ENCODE data around the gene SIM2.

SIM2 gene

GRCh38 chr21:36750576-36750959 lies 51.7 kb downstream of the SIM2 start:
- Histone ChIP-seq H3K4me3 (no peak overlapping the region), H3K27ac (no peak overlapping the region), H3K36me3 (ENCODE audit: insufficient read depth, low read length) (no peaks in the 10 kb centered on the region), H3K9me3 (ENCODE audit: low read depth, low read length) (no peaks in the 10 kb centered on the region), H3K9ac (ENCODE audit: insufficient read length) (no peak overlapping the region)
- TF ChIP-seq EZH2 (IDR thresholded peaks at IDR 0.05) (no peak), POLR2AphosphoS5 (IDR thresholded peaks at IDR 0.05; ENCODE audit: borderline replicate concordance, low read depth, low read length) (no peak), FOXP2 (optimal IDR thresholded peaks at IDR 0.05; ENCODE audit: control extremely low read depth, extremely low read length, insufficient read depth) (no peak)
- no peak for DNase-seq (ENCODE audit: low read depth, low spot score)

- no peaks in the 10 kb centered on the region for H3K36me3 ChIP-seq (ENCODE audit: insufficient read depth, low read length)
- no peak for TF ChIP-seq FOXP2 (optimal IDR thresholded peaks at IDR 0.05; ENCODE audit: control extremely low read depth, extremely low read length, insufficient read depth)
- TF ChIP-seq EZH2 (IDR thresholded peaks at IDR 0.05) = no peak
- TF ChIP-seq POLR2AphosphoS5 (IDR thresholded peaks at IDR 0.05; ENCODE audit: borderline replicate concordance, low read depth, low read length) = no peak
- no peak overlapping the region for H3K27ac ChIP-seq
- H3K9ac ChIP-seq (ENCODE audit: insufficient read length) = no peak overlapping the region
- H3K9me3 ChIP-seq (ENCODE audit: low read depth, low read length) = no peaks in the 10 kb centered on the region
- H3K4me3 ChIP-seq = no peak overlapping the region
- no peak for DNase-seq (ENCODE audit: low read depth, low spot score)
These were observed 52.5 kb downstream of the SIM2 start for GRCh38 chr21:36751383-36751782.

GRCh38 chr21:36753556-36753955 lies 54.6 kb downstream of the SIM2 start:
- DNase-seq (ENCODE audit: low read depth, low spot score) = no peak
- no peaks in the 10 kb centered on the region for H3K9me3 ChIP-seq (ENCODE audit: low read depth, low read length)
- H3K27ac ChIP-seq = no peak overlapping the region
- H3K4me3 ChIP-seq = no peak overlapping the region
- H3K36me3 ChIP-seq (ENCODE audit: insufficient read depth, low read length) = no peaks in the 10 kb centered on the region
- TF ChIP-seq POLR2AphosphoS5 (IDR thresholded peaks at IDR 0.05; ENCODE audit: borderline replicate concordance, low read depth, low read length) (no peak), FOXP2 (optimal IDR thresholded peaks at IDR 0.05; ENCODE audit: control extremely low read depth, extremely low read length, insufficient read depth) (no peak), EZH2 (IDR thresholded peaks at IDR 0.05) (no peak)
- no peak overlapping the region for H3K9ac ChIP-seq (ENCODE audit: insufficient read length)

- Histone ChIP-seq H3K36me3 (ENCODE audit: insufficient read depth, low read length) (no peaks in the 10 kb centered on the region), H3K27ac (no peak overlapping the region), H3K9me3 (ENCODE audit: low read depth, low read length) (no peaks in the 10 kb centered on the region), H3K9ac (ENCODE audit: insufficient read length) (no peak overlapping the region), H3K4me3 (no peak overlapping the region)
- TF ChIP-seq EZH2 (IDR thresholded peaks at IDR 0.05) = no peak
- no peak for DNase-seq (ENCODE audit: low read depth, low spot score)
These were observed 55.5 kb downstream of the SIM2 start for GRCh38 chr21:36754241-36754898.

GRCh38 chr21:36756527-36756926 lies 57.6 kb downstream of the SIM2 start:
- DNase-seq (ENCODE audit: low read depth, low spot score) = no peak
- H3K4me3 ChIP-seq = no peak overlapping the region
- no peak overlapping the region for H3K27ac ChIP-seq
- no peak overlapping the region for H3K9ac ChIP-seq (ENCODE audit: insufficient read length)
- no peaks in the 10 kb centered on the region for H3K9me3 ChIP-seq (ENCODE audit: low read depth, low read length)
- TF ChIP-seq FOXP2 (optimal IDR thresholded peaks at IDR 0.05; ENCODE audit: control extremely low read depth, extremely low read length, insufficient read depth) (no peak), EZH2 (IDR thresholded peaks at IDR 0.05) (no peak), POLR2AphosphoS5 (IDR thresholded peaks at IDR 0.05; ENCODE audit: borderline replicate concordance, low read depth, low read length) (no peak)
- no peaks in the 10 kb centered on the region for H3K36me3 ChIP-seq (ENCODE audit: insufficient read depth, low read length)

- H3K27ac ChIP-seq = no peak overlapping the region
- H3K36me3 ChIP-seq (ENCODE audit: insufficient read depth, low read length) = no peaks in the 10 kb centered on the region
- TF ChIP-seq FOXP2 (optimal IDR thresholded peaks at IDR 0.05; ENCODE audit: control extremely low read depth, extremely low read length, insufficient read depth) (no peak), EZH2 (IDR thresholded peaks at IDR 0.05) (no peak), POLR2AphosphoS5 (IDR thresholded peaks at IDR 0.05; ENCODE audit: borderline replicate concordance, low read depth, low read length) (no peak)
- no peak overlapping the region for H3K9ac ChIP-seq (ENCODE audit: insufficient read length)
- DNase-seq (ENCODE audit: low read depth, low spot score) = no peak
- H3K4me3 ChIP-seq = no peak overlapping the region
- no peaks in the 10 kb centered on the region for H3K9me3 ChIP-seq (ENCODE audit: low read depth, low read length)
These were observed 58.3 kb downstream of the SIM2 start for GRCh38 chr21:36757196-36757595.

- no peaks in the 10 kb centered on the region for H3K36me3 ChIP-seq (ENCODE audit: insufficient read depth, low read length)
- DNase-seq (ENCODE audit: low read depth, low spot score) = no peak
- H3K27ac ChIP-seq = no peak overlapping the region
- H3K4me3 ChIP-seq = no peak overlapping the region
- H3K9me3 ChIP-seq (ENCODE audit: low read depth, low read length) = no peaks in the 10 kb centered on the region
- no peak for TF ChIP-seq POLR2AphosphoS5 (IDR thresholded peaks at IDR 0.05; ENCODE audit: borderline replicate concordance, low read depth, low read length)
- no peak for TF ChIP-seq FOXP2 (optimal IDR thresholded peaks at IDR 0.05; ENCODE audit: control extremely low read depth, extremely low read length, insufficient read depth)
- H3K9ac ChIP-seq (ENCODE audit: insufficient read length) = no peak overlapping the region
These were observed 60.6 kb downstream of the SIM2 start for GRCh38 chr21:36759348-36760083.

- no peak overlapping the region for H3K27ac ChIP-seq
- DNase-seq (ENCODE audit: low read depth, low spot score) = no peak
- H3K36me3 ChIP-seq (ENCODE audit: insufficient read depth, low read length) = no peaks in the 10 kb centered on the region
- H3K4me3 ChIP-seq = no peak overlapping the region
- H3K9ac ChIP-seq (ENCODE audit: insufficient read length) = no peak overlapping the region
- no peaks in the 10 kb centered on the region for H3K9me3 ChIP-seq (ENCODE audit: low read depth, low read length)
- TF ChIP-seq POLR2AphosphoS5 (IDR thresholded peaks at IDR 0.05; ENCODE audit: borderline replicate concordance, low read depth, low read length) (no peak), FOXP2 (optimal IDR thresholded peaks at IDR 0.05; ENCODE audit: control extremely low read depth, extremely low read length, insufficient read depth) (no peak), EZH2 (IDR thresholded peaks at IDR 0.05) (no peak)
These were observed 62.8 kb downstream of the SIM2 start for GRCh38 chr21:36761685-36762084.

- H3K36me3 ChIP-seq (ENCODE audit: insufficient read depth, low read length) = no peaks in the 10 kb centered on the region
- H3K9me3 ChIP-seq (ENCODE audit: low read depth, low read length) = no peaks in the 10 kb centered on the region
- no peak overlapping the region for H3K9ac ChIP-seq (ENCODE audit: insufficient read length)
- no peak for DNase-seq (ENCODE audit: low read depth, low spot score)
- no peak for TF ChIP-seq POLR2AphosphoS5 (IDR thresholded peaks at IDR 0.05; ENCODE audit: borderline replicate concordance, low read depth, low read length)
- no peak overlapping the region for H3K4me3 ChIP-seq
- no peak overlapping the region for H3K27ac ChIP-seq
These were observed 63.7 kb downstream of the SIM2 start for GRCh38 chr21:36762642-36763041.

All from SK-N-MC (cell line).